ENCODE measurements around the gene ORMDL3.

- no peak for TF ChIP-seq POLR2A (IDR thresholded peaks at IDR 0.05; ENCODE audit: low read length)
- TF ChIP-seq, protein P1, sequence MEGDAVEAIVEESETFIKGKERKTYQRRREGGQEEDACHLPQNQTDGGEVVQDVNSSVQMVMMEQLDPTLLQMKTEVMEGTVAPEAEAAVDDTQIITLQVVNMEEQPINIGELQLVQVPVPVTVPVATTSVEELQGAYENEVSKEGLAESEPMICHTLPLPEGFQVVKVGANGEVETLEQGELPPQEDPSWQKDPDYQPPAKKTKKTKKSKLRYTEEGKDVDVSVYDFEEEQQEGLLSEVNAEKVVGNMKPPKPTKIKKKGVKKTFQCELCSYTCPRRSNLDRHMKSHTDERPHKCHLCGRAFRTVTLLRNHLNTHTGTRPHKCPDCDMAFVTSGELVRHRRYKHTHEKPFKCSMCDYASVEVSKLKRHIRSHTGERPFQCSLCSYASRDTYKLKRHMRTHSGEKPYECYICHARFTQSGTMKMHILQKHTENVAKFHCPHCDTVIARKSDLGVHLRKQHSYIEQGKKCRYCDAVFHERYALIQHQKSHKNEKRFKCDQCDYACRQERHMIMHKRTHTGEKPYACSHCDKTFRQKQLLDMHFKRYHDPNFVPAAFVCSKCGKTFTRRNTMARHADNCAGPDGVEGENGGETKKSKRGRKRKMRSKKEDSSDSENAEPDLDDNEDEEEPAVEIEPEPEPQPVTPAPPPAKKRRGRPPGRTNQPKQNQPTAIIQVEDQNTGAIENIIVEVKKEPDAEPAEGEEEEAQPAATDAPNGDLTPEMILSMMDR (IDR thresholded peaks at IDR 0.05): no peak
- no peak for TF ChIP-seq RFX5 (IDR thresholded peaks at IDR 0.05)
- no peak for TF ChIP-seq RARB (CRISPR knock-in tag; IDR thresholded peaks at IDR 0.05)
- no peak for TF ChIP-seq FOXS1 (CRISPR knock-in tag; IDR thresholded peaks at IDR 0.05)
- no peak for TF ChIP-seq SMC3 (IDR thresholded peaks at IDR 0.05)
- no peak for TF ChIP-seq PBX3 (IDR thresholded peaks at IDR 0.05)
- TF ChIP-seq ZSCAN20 (CRISPR knock-in tag; IDR thresholded peaks at IDR 0.05): no peak
- no peak for TF ChIP-seq RAD21 (conservative IDR thresholded peaks at IDR 0.05 in 1 of 2, IDR thresholded peaks at IDR 0.05 in 1 of 2)
- TF ChIP-seq, protein P2, sequence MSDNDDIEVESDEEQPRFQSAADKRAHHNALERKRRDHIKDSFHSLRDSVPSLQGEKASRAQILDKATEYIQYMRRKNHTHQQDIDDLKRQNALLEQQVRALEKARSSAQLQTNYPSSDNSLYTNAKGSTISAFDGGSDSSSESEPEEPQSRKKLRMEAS (IDR thresholded peaks at IDR 0.05): no peak
- TF ChIP-seq CHD2 (IDR thresholded peaks at IDR 0.05; ENCODE audit: low read length, partially characterized antibody): no peak
Observed at GRCh38 chr17:39962642-39963220, 35.3 kb upstream of the ORMDL3 start, which contains the start of gene GSDMA.

All from A549 (cell line).